GM18502 (cell line): ENCODE results near the gene TMIE.
"Not testable (repeated sequence)": the region's sequence is repeated elsewhere in the genome, so short reads cannot be mapped to it uniquely, and the experiment has no call there.

Experiments used
- ATAC-seq: cut with Tn5 transposase; IDR thresholded peaks from one replicate; pipeline ENCODE4 v1.9.1; 2021; ENCODE audit warnings: mild to moderate bottlenecking; ENCODE audit not compliant: unreplicated experiment, poor library complexity

TMIE gene

GRCh38 chr3:46682974-46683373 lies 18.2 kb upstream of the TMIE start:
- ATAC-seq = no peak

GRCh38 chr3:46684891-46685290 lies 16.3 kb upstream of the TMIE start:
- ATAC-seq = no peak

- no peak for ATAC-seq
These were observed 15.7 kb upstream of the TMIE start for GRCh38 chr3:46685446-46685845.

GRCh38 chr3:46690798-46691197 lies 10.4 kb upstream of the TMIE start:
- ATAC-seq = no peak

- ATAC-seq = no peak
These were observed 8.6 kb upstream of the TMIE start for GRCh38 chr3:46692566-46692990.

GRCh38 chr3:46693038-46693891 lies 7.9 kb upstream of the TMIE start, which contains the start of gene ALS2CL:
ALS2CL (minus strand) TSS chr3:46693679; CDS start chr3:46689440, 4,239 bp downstream.
- ATAC-seq = no peak

GRCh38 chr3:46693892-46694226 lies 7.3 kb upstream of the TMIE start:
- no peak for ATAC-seq

- ATAC-seq = no peak
These were observed 6.7 kb upstream of the TMIE start for GRCh38 chr3:46694520-46694919.

GRCh38 chr3:46695177-46695961 lies 5.8 kb upstream of the TMIE start:
- no peak for ATAC-seq

GRCh38 chr3:46695962-46696894 lies 5.0 kb upstream of the TMIE start:
- ATAC-seq = no peak

GRCh38 chr3:46699676-46700523 lies 1.3 kb upstream of the TMIE start:
- ATAC-seq = no peak

- ATAC-seq = no peak
These were observed 420 bp upstream of the TMIE start for GRCh38 chr3:46700772-46701171.

GRCh38 chr3:46702246-46703012 lies 1.2 kb downstream of the TMIE start:
- ATAC-seq = no peak

GRCh38 chr3:46703013-46703520 lies 1.9 kb downstream of the TMIE start:
- ATAC-seq = no peak

- not testable (repeated sequence) for ATAC-seq
These were observed 3.2 kb downstream of the TMIE start for GRCh38 chr3:46704346-46704745.

GRCh38 chr3:46705022-46705530 lies 3.9 kb downstream of the TMIE start:
- no peak for ATAC-seq

GRCh38 chr3:46705751-46706552 lies 4.8 kb downstream of the TMIE start:
- no peak for ATAC-seq
